NCI-H187 (cell line): ENCODE results near the gene SEMA6A.
"Not testable (repeated sequence)": the region's sequence is repeated elsewhere in the genome, so short reads cannot be mapped to it uniquely, and the experiment has no call there.

ENCODE experiments used
- DNase-seq, 2 experiments: peaks; one replicate each; lab custom pipeline; 2025; lab: John Stamatoyannopoulos, UW

Gene SEMA6A

GRCh38 chr5:116524051-116524904, 50.3 kb downstream of the SEMA6A start:
- no peak for DNase-seq

DNA sequence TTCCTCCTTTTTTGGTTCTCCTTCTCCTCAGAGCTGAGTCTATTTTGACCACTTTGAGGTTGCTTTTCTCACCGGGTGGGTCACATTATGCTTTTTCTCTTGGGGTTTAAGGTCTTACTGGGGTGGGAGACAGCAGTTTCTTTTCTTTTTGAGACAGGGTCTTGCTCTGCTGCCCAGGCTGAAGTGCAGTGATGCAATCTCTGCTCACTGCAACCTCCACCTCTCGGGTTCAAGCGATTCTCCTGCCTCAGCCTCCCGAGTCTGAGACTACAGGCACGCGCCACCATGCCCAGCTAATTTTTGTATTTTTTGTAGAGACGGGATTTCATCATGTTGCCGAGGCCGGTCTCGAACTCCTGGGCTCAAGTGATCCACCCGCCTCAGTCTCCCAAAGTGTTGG, 51.4 kb downstream of the SEMA6A start:
- not testable (repeated sequence) for DNase-seq

DNA sequence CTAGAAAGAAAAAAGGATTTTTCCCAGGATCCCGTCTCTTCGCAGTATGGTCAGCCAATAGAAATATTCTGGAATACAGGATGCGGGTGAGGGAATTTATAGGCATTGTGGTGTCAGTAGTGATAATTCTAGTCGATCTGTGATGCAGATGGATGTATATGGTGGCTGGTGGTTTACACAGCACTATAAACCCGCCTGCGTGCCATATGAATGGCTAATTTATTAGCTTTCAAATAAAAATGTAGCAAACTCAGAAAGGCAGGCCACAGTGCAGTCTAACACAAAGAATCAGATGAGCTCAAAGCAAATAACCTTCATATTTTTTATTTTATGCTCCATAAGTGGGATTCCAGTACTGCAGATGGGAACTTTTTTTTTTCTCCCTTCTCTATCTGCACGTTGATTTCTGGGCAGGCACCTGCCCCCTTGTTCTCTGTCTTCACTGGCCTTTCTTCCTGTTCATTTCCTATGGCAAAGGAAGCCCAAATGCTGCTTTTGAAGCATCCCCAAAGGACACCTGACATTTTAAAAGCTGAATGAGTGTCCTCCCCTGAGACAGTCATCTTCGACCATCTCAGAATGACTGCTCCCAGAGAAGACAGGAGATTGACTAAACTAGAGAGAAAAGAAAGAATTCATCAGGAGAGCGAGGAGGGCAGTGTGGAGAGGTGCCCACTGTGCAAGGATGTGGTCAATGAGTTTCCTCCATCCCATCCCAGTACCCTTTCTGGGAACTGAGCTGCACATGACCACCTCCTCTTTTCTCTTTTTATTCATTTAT, 52.1 kb downstream of the SEMA6A start:
- no peak for DNase-seq

- DNase-seq: no peak
Measured at GRCh38 chr5:116521173-116521872, 53.3 kb downstream of the SEMA6A start.

- DNase-seq: no peak
Measured at GRCh38 chr5:116520771-116521170, 53.9 kb downstream of the SEMA6A start.

DNA sequence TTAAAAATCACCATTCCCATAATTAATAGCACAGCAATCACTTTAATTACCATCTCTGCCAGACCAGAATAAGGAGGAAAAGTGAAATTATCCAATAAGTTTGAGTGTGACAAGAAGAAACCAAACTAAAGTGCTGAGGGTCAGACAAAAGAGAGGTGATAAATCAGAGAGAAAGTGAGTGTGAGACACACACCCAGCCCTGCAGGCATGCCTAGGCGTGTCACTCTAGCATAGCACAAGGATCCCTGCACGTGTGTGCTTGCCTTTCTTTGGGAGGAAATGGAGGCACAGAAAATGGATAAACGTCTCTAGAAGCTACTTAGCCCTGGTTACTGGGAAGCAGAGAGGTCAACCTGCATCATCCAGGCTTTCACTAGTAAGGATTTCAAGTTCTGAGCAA, 56.2 kb downstream of the SEMA6A start:
- no peak for DNase-seq

DNA sequence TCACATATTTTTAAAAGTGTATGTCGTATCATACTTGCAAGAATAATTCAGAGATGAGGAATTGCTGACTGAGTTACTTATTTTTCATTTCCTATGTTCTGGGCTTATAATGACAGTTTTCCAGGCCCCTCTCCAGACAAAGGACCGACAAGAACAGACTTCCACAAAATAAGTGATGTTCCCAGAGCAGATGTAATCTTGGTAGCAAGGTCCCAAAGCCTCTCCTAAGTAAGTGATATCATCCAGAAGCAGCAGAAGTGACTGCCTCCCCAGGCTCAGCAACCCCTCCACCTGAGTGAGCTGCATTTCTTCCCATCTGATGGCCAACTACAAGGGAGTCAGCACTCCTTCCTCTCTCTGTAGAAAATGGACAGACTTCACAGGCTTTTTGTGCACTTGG, 57.1 kb downstream of the SEMA6A start:
- no peak for DNase-seq

GRCh38 chr5:116516021-116516420, 58.6 kb downstream of the SEMA6A start:
- no peak for DNase-seq

DNA sequence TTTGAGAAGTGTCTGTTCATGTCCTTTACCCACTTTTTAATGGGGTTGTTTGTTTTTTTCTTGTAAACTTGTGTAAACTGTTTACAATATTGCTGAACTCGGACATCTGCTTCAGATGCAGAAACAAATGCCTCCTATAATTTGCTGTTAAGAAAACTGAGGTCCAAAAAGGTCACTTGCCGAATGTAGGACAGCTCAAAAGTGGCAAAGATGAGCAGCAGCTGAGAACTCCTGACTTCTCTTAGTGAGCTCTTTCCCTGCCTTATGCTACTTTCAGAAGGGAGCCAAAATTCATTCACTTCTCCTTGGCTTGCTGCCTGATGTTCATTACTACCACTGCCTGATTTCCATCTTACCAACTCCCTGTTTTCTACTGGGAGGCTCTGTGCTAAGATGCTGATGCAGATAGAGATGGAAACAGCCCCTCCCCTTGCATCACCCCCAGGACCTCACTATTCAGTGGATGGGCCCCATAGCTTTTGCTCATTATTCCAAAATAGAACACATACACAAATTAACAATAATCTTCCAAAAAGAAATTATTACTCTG, 60.1 kb downstream of the SEMA6A start:
- DNase-seq: no peak

DNA sequence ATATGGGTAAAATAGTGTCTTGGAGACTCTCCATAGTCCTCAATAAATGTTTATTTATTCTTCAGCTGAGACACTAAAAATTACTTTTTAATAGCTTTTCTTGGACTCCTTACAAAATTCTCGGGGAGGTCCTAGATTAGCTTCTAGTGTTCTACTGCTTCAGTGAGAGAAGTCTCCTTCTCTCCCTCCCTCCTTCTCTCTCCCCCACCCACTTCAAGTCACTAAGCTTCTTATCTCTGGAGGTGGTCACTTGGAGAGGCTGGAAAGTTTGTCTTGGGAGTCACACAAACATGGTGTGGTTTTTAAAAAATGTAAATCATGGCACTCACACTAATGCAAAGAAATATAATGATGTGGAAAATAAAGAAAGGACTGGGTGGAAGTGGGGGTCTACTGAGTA, 64.1 kb downstream of the SEMA6A start:
- DNase-seq: no peak

- no peak for DNase-seq
Measured at GRCh38 chr5:116509483-116510244, 65.0 kb downstream of the SEMA6A start.

GRCh38 chr5:116508835-116509234, 65.8 kb downstream of the SEMA6A start:
- DNase-seq: no peak

DNA sequence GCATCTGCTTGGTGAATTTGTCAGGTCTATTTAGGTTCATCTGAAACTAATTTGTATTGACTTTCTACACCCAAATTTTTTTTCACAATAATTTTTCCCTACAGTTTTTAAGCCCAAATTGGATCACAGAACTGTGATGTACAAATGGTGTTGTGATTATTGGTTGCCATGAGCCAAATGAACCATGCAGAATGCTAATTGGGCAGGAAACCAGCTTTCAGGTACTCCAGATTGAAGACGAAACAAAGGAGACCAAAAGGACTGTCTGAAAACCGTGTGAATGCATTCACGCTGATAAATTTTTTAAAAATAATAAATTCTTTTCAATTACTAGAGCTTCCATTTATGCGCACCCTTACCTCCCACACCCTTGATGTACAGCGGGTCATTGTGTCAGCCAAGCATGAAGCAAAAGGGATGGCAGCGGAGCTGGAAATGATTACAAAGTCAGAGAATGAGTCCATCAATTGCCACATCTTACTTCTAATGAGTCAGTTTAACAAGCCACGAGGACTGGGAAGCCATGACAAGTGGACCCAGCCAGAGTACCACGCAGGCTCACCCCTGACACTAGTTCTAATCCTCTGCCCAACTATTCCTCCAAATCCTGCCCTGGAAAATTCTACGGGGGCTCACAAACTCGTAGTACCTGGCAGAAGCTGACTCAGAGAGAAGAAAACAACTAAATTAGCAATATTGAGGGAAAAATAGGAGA, 66.5 kb downstream of the SEMA6A start:
- DNase-seq: no peak

DNA sequence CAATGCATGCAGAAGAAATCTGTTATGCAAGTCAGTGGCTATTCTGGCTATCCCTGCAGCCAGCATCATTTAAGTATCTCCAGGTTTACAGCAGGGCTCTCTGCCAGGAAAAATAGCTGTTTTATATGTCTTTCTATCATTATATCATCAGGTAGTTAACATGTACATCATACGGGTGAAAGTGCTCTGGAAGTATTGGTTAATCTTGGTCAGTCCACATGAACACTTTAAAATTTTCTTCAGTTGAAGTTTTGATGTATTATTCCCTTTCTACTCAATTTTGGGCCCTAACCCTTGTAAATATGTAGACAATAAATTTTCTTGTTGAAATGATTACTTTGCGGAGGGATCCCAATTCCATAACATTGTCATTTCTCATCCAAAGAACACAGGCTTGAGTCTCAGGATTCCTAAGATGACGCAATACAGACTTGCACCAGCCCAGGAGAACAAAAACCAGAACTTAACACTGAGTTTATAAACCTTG, 67.5 kb downstream of the SEMA6A start:
- DNase-seq: no peak

- DNase-seq: no peak
Measured at GRCh38 chr5:116506488-116506887, 68.1 kb downstream of the SEMA6A start.

GRCh38 chr5:116504593-116505166, 69.9 kb downstream of the SEMA6A start:
- DNase-seq: no peak

- no peak for DNase-seq
Measured at GRCh38 chr5:116502616-116503015, 72.0 kb downstream of the SEMA6A start.

DNA sequence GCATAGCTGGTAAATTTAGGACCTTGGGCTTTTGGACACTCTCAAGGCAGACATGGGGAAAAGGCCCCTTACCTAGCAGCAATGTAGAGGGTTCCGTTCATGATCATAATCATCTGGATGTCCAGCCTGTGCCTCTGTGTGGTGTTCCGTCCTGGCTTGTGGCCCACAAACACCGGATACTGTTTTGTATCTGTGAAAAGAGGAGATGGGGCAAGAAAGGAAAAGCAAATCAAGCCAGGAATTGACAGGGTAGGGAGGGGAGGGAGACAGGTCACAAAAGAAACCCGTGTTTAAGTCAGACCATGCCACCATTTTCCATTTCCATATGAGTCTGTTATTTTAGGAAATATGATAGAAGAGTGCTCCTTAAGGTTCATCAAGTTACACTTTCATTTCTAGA, 72.5 kb downstream of the SEMA6A start:
- no peak for DNase-seq

GRCh38 chr5:116498503-116499048, 76.0 kb downstream of the SEMA6A start:
- no peak for DNase-seq

DNA sequence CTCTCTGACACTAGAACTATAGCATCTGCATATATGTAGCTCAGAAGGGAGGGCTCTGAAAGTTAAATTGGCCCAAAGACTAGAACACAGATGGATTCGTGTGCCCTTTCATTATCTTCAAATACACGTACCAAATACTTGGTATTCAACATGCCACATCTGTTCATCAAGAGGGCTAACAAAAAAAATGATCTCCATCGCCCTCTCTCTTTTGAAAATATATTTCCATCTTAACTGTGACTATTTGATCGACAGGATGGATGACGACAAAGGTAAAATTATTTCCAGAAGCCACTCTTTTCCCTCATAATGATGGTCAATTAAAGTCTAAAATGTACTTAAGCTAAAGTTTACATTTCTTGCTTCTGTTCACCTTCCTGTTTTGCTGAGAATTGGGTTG, 77.0 kb downstream of the SEMA6A start:
- DNase-seq: no peak
